Vagina (tissue), 2 donors: Measurements from ENCODE around the gene CPAMD8. TPM values are rescaled to one million over a fixed set of nuclear protein-coding genes. Genes with fewer than 3 reads are reported as not detected.
"Not testable (repeated sequence)": the region's sequence is repeated elsewhere in the genome, so short reads cannot be mapped to it uniquely, and the experiment has no call there.

Experiments
- DNase-seq, 2 donors: peaks; one replicate each; pipeline ENCODE4 v3.0.0-alpha.2; 2017; ENCODE audit errors: extremely low spot score in 2 of 2
- H3K27ac ChIP-seq: fragments of 200-600 bp; sonication (generic); one replicate; pipeline ENCODE4 v1.5.1; 2019
- H3K27me3 ChIP-seq: fragments of 200-600 bp; sonication (generic); one replicate; pipeline ENCODE4 v1.5.1; 2019
- H3K36me3 ChIP-seq, 2 donors: fragments of 200-600 bp; sonication (generic); one replicate each; pipeline ENCODE4 v1.5.1; 2017 to 2019
- H3K4me1 ChIP-seq: fragments of 200-600 bp; sonication (generic); one replicate; pipeline ENCODE4 v1.5.1; 2019
- H3K4me3 ChIP-seq, 2 donors: fragments of 200-600 bp; sonication (generic); 1 replicate in 1 of 2; 2 replicates in 1 of 2; pipeline ENCODE4 v1.5.1; 2016 to 2019
- H3K9me3 ChIP-seq: fragments of 200-600 bp; sonication (generic); one replicate; pipeline ENCODE4 v1.5.1; 2019
- CTCF ChIP-seq, 3 experiments: fragments of 450-650 bp in 2 of 3; fragments of 200-600 bp in 1 of 3; sonication (generic) in 1 of 3; IDR thresholded peaks; one replicate each; pipeline ENCODE4 v1.5.1; 2017 to 2019; ENCODE audit warnings: antibody characterized with exemption in 3 of 3, mild to moderate bottlenecking in 2 of 3, moderate library complexity in 2 of 3
- POLR2A ChIP-seq, 2 donors: fragments of 450-650 bp; IDR thresholded peaks; one replicate each; pipeline ENCODE4 v1.6.1; 2017; ENCODE audit warnings: antibody characterized with exemption in 2 of 2, mild to moderate bottlenecking in 2 of 2, moderate library complexity in 2 of 2
- POLR2AphosphoS5 ChIP-seq, 2 donors: sonication (generic); formaldehyde crosslinking; IDR thresholded peaks; one replicate each; pipeline ENCODE4 v1.9.0; 2017; ENCODE audit warnings: antibody characterized with exemption in 2 of 2, mild to moderate bottlenecking in 2 of 2, low read depth in 1 of 2; ENCODE audit not compliant: insufficient read depth in 1 of 2
- intact Hi-C: fragments of 100-400 bp; cut with DNase I; formaldehyde crosslinking; loops from one replicate; pipeline ENCODE4 v1.15.1; 2023
- total RNA-seq: library from RNA; depleted of rRNA; stranded (reverse); fragments of >200 nt; gene quantifications from one replicate; pipeline ENCODE4 v1.2.3, GENCODE V29; 2016

The CPAMD8 gene
- total RNA-seq, 1 donor from 2014 or later = 16.0 TPM

DNA sequence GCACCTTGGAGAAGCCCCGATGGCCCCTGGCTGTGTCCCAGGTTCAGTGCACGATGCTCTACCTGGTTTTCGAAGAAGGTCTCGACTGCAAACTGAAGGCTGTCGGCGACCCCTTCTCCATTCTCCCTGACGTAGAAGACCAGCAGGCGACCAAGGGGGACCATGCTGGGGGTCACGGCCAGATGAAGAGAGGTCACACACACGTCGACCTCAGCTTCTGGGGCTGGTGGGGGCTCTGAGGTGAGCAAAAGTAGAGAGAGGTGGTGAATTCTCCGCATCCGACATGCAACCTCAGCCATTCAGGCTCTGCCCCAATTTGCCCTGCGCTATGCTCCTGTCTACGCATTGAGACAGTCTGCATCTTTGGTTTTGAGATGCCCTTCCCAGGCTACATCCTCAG, 49.3 kb downstream of the CPAMD8 start:
- H3K4me3 ChIP-seq = no peak overlapping the region
- no peak for TF ChIP-seq CTCF (IDR thresholded peaks at IDR 0.05)
- TF ChIP-seq POLR2A (IDR thresholded peaks at IDR 0.05) = no peak
- no peak for TF ChIP-seq POLR2AphosphoS5 (IDR thresholded peaks at IDR 0.05; ENCODE audit: insufficient read depth in 1 of 2, low read depth in 1 of 2)
- DNase-seq = no peak
- no peaks in the 10 kb centered on the region for H3K9me3 ChIP-seq
- H3K4me1 ChIP-seq = no peaks in the 10 kb centered on the region
- H3K36me3 ChIP-seq = no peaks in the 10 kb centered on the region
- intact Hi-C loops = no loop called here
- H3K27ac ChIP-seq = no peak overlapping the region
- no peaks in the 10 kb centered on the region for H3K27me3 ChIP-seq

GRCh38 chr19:16976446-16976845, 50.2 kb downstream of the CPAMD8 start:
- Histone ChIP-seq H3K27me3 (no peaks in the 10 kb centered on the region), H3K9me3 (no peaks in the 10 kb centered on the region), H3K4me1 (no peaks in the 10 kb centered on the region), H3K4me3 (no peak overlapping the region), H3K27ac (no peak overlapping the region), H3K36me3 (no peaks in the 10 kb centered on the region)
- intact Hi-C loops = no loop called here
- TF ChIP-seq POLR2AphosphoS5 (IDR thresholded peaks at IDR 0.05; ENCODE audit: insufficient read depth in 1 of 2, low read depth in 1 of 2) (no peak), POLR2A (IDR thresholded peaks at IDR 0.05) (no peak)
- no peak for DNase-seq

GRCh38 chr19:16970821-16971220, 55.8 kb downstream of the CPAMD8 start:
- Histone ChIP-seq H3K9me3 (no peaks in the 10 kb centered on the region), H3K36me3 (no peaks in the 10 kb centered on the region), H3K27ac (no peak overlapping the region), H3K4me1 (no peaks in the 10 kb centered on the region), H3K27me3 (no peaks in the 10 kb centered on the region), H3K4me3 (no peak overlapping the region)
- no peak for TF ChIP-seq POLR2A (IDR thresholded peaks at IDR 0.05)
- no peak for TF ChIP-seq CTCF (IDR thresholded peaks at IDR 0.05)
- no peak for TF ChIP-seq POLR2AphosphoS5 (IDR thresholded peaks at IDR 0.05; ENCODE audit: insufficient read depth in 1 of 2, low read depth in 1 of 2)
- no peak for DNase-seq
- intact Hi-C loops = no loop called here

- no peak for DNase-seq
- Histone ChIP-seq H3K27me3 (no peaks in the 10 kb centered on the region), H3K36me3 (no peaks in the 10 kb centered on the region), H3K4me1 (no peaks in the 10 kb centered on the region), H3K4me3 (no peak overlapping the region), H3K27ac (no peak overlapping the region), H3K9me3 (no peaks in the 10 kb centered on the region)
- TF ChIP-seq POLR2AphosphoS5 (IDR thresholded peaks at IDR 0.05; ENCODE audit: insufficient read depth in 1 of 2, low read depth in 1 of 2) (peak in 1 of 2 donors; percentile 50), POLR2A (IDR thresholded peaks at IDR 0.05) (no peak), CTCF (IDR thresholded peaks at IDR 0.05) (no peak)
- intact Hi-C loops = no loop called here
Observed at GRCh38 chr19:16969135-16969534, 57.5 kb downstream of the CPAMD8 start.

DNA sequence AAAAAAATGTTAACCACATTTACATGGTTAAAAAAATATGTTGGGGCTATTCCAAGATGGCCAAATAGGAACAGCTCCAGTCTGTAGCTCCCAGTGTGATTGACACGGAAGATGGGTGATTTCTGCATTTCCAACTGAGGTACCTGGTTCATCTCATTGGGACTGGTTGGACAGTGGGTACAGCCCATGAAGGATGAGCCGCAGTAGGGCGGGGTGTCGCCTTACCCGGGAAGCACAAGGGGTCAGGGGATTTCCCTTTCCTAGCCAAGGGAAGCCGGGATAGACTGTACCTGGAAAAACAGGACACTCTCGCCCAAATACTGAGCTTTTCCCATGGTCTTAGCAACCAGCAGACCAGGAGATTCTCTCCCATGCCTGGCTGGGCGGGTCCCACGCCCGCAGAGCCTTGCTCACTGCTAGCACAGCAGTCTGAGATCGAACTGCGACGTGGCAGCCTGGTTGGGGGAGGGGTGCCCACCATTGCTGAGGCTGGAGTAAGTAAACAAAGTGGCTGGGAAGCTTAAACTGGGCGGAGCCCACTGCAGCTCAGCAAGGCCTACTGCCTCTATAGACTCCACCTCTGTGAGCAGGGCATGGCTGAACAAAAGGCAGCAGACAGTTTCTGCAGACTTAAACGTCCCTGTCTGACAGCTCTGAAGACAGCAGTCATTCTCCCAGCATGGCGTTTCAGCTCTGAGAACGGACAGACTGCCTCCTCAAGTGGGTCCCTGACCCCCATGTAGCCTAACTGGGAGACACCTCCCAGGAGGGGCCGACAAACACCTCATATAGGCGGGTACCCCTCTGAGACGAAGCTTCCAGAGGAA, 65.4 kb downstream of the CPAMD8 start:
- H3K36me3 ChIP-seq, H3K27me3 ChIP-seq, H3K9me3 ChIP-seq, H3K4me1 ChIP-seq, H3K4me3 ChIP-seq, H3K27ac ChIP-seq, intact Hi-C loops, DNase-seq: not testable (repeated sequence)

DNA sequence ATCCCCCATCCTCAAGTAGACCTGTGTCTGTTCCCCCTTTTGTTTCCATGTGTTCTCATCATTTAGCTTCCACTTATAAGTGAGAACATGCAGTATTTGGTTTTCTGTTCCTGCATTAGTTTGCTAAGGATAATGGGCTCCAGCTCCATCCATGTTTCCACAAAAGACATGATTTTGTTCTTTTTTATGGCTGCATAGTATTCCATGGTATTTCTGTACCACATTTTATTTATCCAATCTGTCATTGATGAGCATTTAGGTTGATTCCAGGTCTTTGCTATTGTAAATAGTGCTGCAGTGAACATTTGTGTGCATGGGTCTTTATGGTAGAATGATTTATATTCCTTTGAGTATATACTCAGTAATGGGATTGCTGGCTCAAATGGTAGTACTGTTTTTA, 68.3 kb downstream of the CPAMD8 start:
- H3K4me1 ChIP-seq, H3K27ac ChIP-seq, H3K36me3 ChIP-seq, H3K9me3 ChIP-seq, H3K27me3 ChIP-seq, DNase-seq, intact Hi-C loops, H3K4me3 ChIP-seq: not testable (repeated sequence)
